H1 (cell line): ENCODE data around the gene KSR2. TPM values are rescaled to one million over a fixed set of nuclear protein-coding genes. Genes with fewer than 3 reads are reported as not detected.

Source experiments
- CTCF ChIA-PET: fragments of 300-600 bp; sonication (Branson Sonifier 250); formaldehyde crosslinking; loops from one replicate; lab custom pipeline; 2021; ENCODE audit not compliant: partially characterized antibody; lab: Charles Lee
- POLR2A ChIA-PET: fragments of 300-600 bp; sonication (Branson Sonifier 250); formaldehyde crosslinking; loops from one replicate; lab custom pipeline; 2021; ENCODE audit warnings: inconsistent platforms; ENCODE audit not compliant: partially characterized antibody; lab: Charles Lee
- DNase-seq, 2 experiments: peaks; one replicate each; pipeline versions ENCODE4 v3.0.0 to v3.0.0-alpha.2; 2010 to 2022; ENCODE audit warnings: low spot score in 2 of 2, low read depth in 1 of 2, mixed read lengths in 1 of 2
- FAIRE-seq: peaks from 2 replicates; lab custom pipeline; 2011; peaks lifted over from hg19 to GRCh38; lab: Jason Lieb, UNC
- H2AFZ ChIP-seq: 2 replicates; pipeline ENCODE4 v1.8.1; 2012; ENCODE audit warnings: low read length, inconsistent platforms
- H2AK5ac ChIP-seq: 2 replicates; pipeline ENCODE4 v1.6.1; 2013; ENCODE audit warnings: low read depth, low read length
- H2BK120ac ChIP-seq: replicated peaks from 2 replicates; pipeline ENCODE3; 2013; ENCODE audit warnings: low read depth, low read length, inconsistent platforms
- H2BK12ac ChIP-seq: 2 replicates; pipeline ENCODE4 v1.6.1; 2013; ENCODE audit warnings: low read depth, low read length
- H2BK15ac ChIP-seq: 2 replicates; pipeline ENCODE4 v1.6.1; 2013; ENCODE audit warnings: low read length
- H2BK20ac ChIP-seq: 2 replicates; pipeline ENCODE4 v1.6.1; 2013; ENCODE audit warnings: low read length
- H2BK5ac ChIP-seq: 2 replicates; pipeline ENCODE4 v1.6.1; 2013; ENCODE audit warnings: low read depth, low read length
- H3K14ac ChIP-seq: 2 replicates; pipeline ENCODE4 v1.6.1; 2013; ENCODE audit warnings: inconsistent platforms; ENCODE audit not compliant: insufficient read length
- H3K18ac ChIP-seq: 2 replicates; pipeline ENCODE4 v1.6.1; 2013; ENCODE audit warnings: low read length; ENCODE audit errors: extremely low read depth
- H3K23ac ChIP-seq: 2 replicates; pipeline ENCODE4 v1.6.1; 2013; ENCODE audit warnings: inconsistent platforms; ENCODE audit not compliant: insufficient read length
- H3K23me2 ChIP-seq: 2 replicates; pipeline ENCODE4 v1.6.1; 2013; ENCODE audit warnings: low read depth, low read length
- H3K27ac ChIP-seq: 2 replicates; pipeline ENCODE4 v1.6.1; 2011; ENCODE audit warnings: low read depth, low read length, inconsistent platforms
- H3K27me3 ChIP-seq, 4 experiments: replicated peaks in 1 of 4; 1 replicate in 1 of 4; 2 replicates in 3 of 4; pipeline versions ENCODE4 v1.6.1 to v1.8.1; 2011 to 2013; ENCODE audit warnings: low read length in 3 of 4, mild to moderate bottlenecking in 3 of 4, inconsistent platforms in 2 of 4, mixed read lengths in 2 of 4, moderate library complexity in 1 of 4; ENCODE audit not compliant: control insufficient read depth in 3 of 4, insufficient read depth in 3 of 4; ENCODE audit errors: extremely low read depth in 1 of 4
- H3K36me3 ChIP-seq, 4 experiments: 2 replicates each; pipeline versions ENCODE4 v1.6.1 to v1.8.1; 2011 to 2013; ENCODE audit warnings: mild to moderate bottlenecking in 4 of 4, low read length in 3 of 4, moderate library complexity in 2 of 4, control low read depth in 1 of 4, inconsistent platforms in 1 of 4; ENCODE audit not compliant: insufficient read depth in 4 of 4, control insufficient read depth in 2 of 4
- H3K4ac ChIP-seq: replicated peaks from 2 replicates; pipeline ENCODE3; 2013; ENCODE audit warnings: low read length, low read depth, mixed read lengths, inconsistent platforms; ENCODE audit not compliant: insufficient read length
- H3K4me1 ChIP-seq, 4 experiments: replicated peaks in 1 of 4; 1 replicate in 1 of 4; 2 replicates in 3 of 4; pipeline versions ENCODE4 v1.6.1 to v1.8.1; 2011 to 2013; ENCODE audit warnings: low read length in 3 of 4, inconsistent platforms in 2 of 4, mixed read lengths in 1 of 4; ENCODE audit not compliant: insufficient read depth in 4 of 4, control insufficient read depth in 3 of 4
- H3K4me2 ChIP-seq, 2 experiments: 2 replicates each; pipeline versions ENCODE4 v1.6.1 to v1.8.1; 2011 to 2013; ENCODE audit warnings: low read depth in 2 of 2, low read length in 2 of 2, control low read depth in 1 of 2, inconsistent platforms in 1 of 2, mild to moderate bottlenecking in 1 of 2; ENCODE audit not compliant: insufficient read depth in 1 of 2
- H3K4me3 ChIP-seq, 4 experiments: fragments of 200-600, 300-600 bp in 1 of 4; sonication (generic), shearing (Covaris generic), sonication (Bioruptor Twin) in 1 of 4; 2 replicates each; pipeline versions ENCODE4 v1.5.1 to v1.8.1; 2011 to 2016; ENCODE audit warnings: low read length in 4 of 4, low read depth in 3 of 4, control low read depth in 2 of 4, inconsistent platforms in 2 of 4, mild to moderate bottlenecking in 2 of 4, mixed read lengths in 1 of 4, moderate library complexity in 1 of 4; ENCODE audit not compliant: insufficient read depth in 2 of 4; ENCODE audit errors: extremely low read depth in 1 of 4
- H3K56ac ChIP-seq: replicated peaks from 2 replicates; pipeline ENCODE3; 2013; ENCODE audit warnings: low read depth, mild to moderate bottlenecking, mixed read lengths, low read length, inconsistent platforms; ENCODE audit not compliant: insufficient read length
- H3K79me1 ChIP-seq: 2 replicates; pipeline ENCODE4 v1.6.1; 2013; ENCODE audit warnings: low read depth, low read length, control low read depth
- H3K79me2 ChIP-seq, 2 experiments: 2 replicates each; pipeline versions ENCODE4 v1.6.1 to v1.8.1; 2012 to 2013; ENCODE audit warnings: low read length in 2 of 2, mild to moderate bottlenecking in 2 of 2, inconsistent platforms in 1 of 2; ENCODE audit not compliant: insufficient read depth in 2 of 2, control insufficient read depth in 1 of 2
- H3K9ac ChIP-seq, 4 experiments: replicated peaks in 1 of 4; 1 replicate in 1 of 4; 2 replicates in 3 of 4; pipeline versions ENCODE4 v1.6.1 to v1.8.1; 2011 to 2013; ENCODE audit warnings: low read depth in 3 of 4, low read length in 3 of 4, control low read depth in 2 of 4, mild to moderate bottlenecking in 2 of 4, moderate library complexity in 2 of 4, inconsistent platforms in 1 of 4; ENCODE audit errors: extremely low read depth in 1 of 4
- H3K9me3 ChIP-seq, 2 experiments: 2 replicates each; pipeline versions ENCODE4 v1.6.1 to v1.8.1; 2012 to 2013; ENCODE audit warnings: mild to moderate bottlenecking in 2 of 2, moderate library complexity in 2 of 2, control low read depth in 1 of 2, inconsistent platforms in 1 of 2, low read depth in 1 of 2, low read length in 1 of 2, mixed read lengths in 1 of 2; ENCODE audit not compliant: insufficient read depth in 2 of 2
- H4K20me1 ChIP-seq, 2 experiments: replicated peaks in 1 of 2; 2 replicates each; pipeline versions ENCODE3 to v1.8.1; 2011 to 2013; ENCODE audit warnings: inconsistent platforms in 2 of 2, low read length in 2 of 2, mild to moderate bottlenecking in 1 of 2; ENCODE audit not compliant: insufficient read depth in 2 of 2, control insufficient read depth in 1 of 2
- H4K5ac ChIP-seq: 2 replicates; pipeline ENCODE4 v1.6.1; 2013; ENCODE audit warnings: low read length, low read depth, mixed read lengths, inconsistent platforms; ENCODE audit not compliant: insufficient read length
- H4K8ac ChIP-seq: 2 replicates; pipeline ENCODE4 v1.8.0; 2013; ENCODE audit warnings: mild to moderate bottlenecking, moderate library complexity, low read length, inconsistent platforms; ENCODE audit not compliant: insufficient read depth; ENCODE audit errors: extremely low read depth
- H4K91ac ChIP-seq: replicated peaks from 2 replicates; pipeline ENCODE3; 2013; ENCODE audit warnings: low read length, mixed read lengths, inconsistent platforms; ENCODE audit not compliant: insufficient read length
- ASH2L ChIP-seq: fragments of 200-600, 300-600 bp; sonication (generic); IDR thresholded peaks from one replicate; pipeline ENCODE4 v1.7.1; 2017; ENCODE audit warnings: low read length
- ATF3 ChIP-seq: IDR thresholded peaks from 2 replicates; pipeline ENCODE4 v1.6.1; 2011; ENCODE audit warnings: low read depth, mild to moderate bottlenecking, low read length; ENCODE audit not compliant: insufficient read depth
- CHD1 ChIP-seq: IDR thresholded peaks from 2 replicates; pipeline ENCODE4 v1.6.1; 2012; ENCODE audit warnings: low read depth, low read length, improper control_type of control experiment
- EGR1 ChIP-seq: IDR thresholded peaks from 2 replicates; pipeline ENCODE4 v1.6.1; 2011; ENCODE audit warnings: low read depth, low read length, borderline replicate concordance
- GABPA ChIP-seq: IDR thresholded peaks from 2 replicates; pipeline ENCODE4 v1.6.1; 2011; ENCODE audit warnings: mild to moderate bottlenecking, low read length, moderate library complexity, borderline replicate concordance; ENCODE audit not compliant: insufficient read depth
- HDAC2 ChIP-seq, 2 experiments: fragments of 300-600 bp in 1 of 2; sonication (generic) in 1 of 2; IDR thresholded peaks; 2 replicates each; pipeline ENCODE4 v1.6.1; 2011 to 2012; ENCODE audit warnings: low read depth in 2 of 2, low read length in 2 of 2, mild to moderate bottlenecking in 2 of 2, moderate library complexity in 2 of 2, borderline replicate concordance in 1 of 2, inconsistent platforms in 1 of 2
- MAX ChIP-seq: IDR thresholded peaks from 2 replicates; pipeline ENCODE4 v1.6.1; 2012; ENCODE audit warnings: inconsistent platforms
- PHF8 ChIP-seq: fragments of 200-600 bp; sonication (generic); conservative IDR thresholded peaks from 2 replicates; pipeline ENCODE4 v1.7.1; 2012; ENCODE audit warnings: low read depth, mild to moderate bottlenecking, inconsistent platforms, low read length, moderate library complexity
- SIRT6 ChIP-seq: IDR thresholded peaks from one replicate; pipeline ENCODE4 v1.7.1; 2012; ENCODE audit warnings: low read length, inconsistent platforms
- SP4 ChIP-seq: IDR thresholded peaks from 2 replicates; pipeline ENCODE4 v1.6.1; 2012; ENCODE audit warnings: low read length, inconsistent platforms
- TAF1 ChIP-seq: IDR thresholded peaks from 2 replicates; pipeline ENCODE4 v1.6.1; 2011; ENCODE audit warnings: mild to moderate bottlenecking, low read depth, low read length
- YY1 ChIP-seq: IDR thresholded peaks from 2 replicates; pipeline ENCODE4 v1.6.1; 2011; ENCODE audit warnings: low read depth, mild to moderate bottlenecking, low read length
- ZNF274 ChIP-seq: IDR thresholded peaks from 2 replicates; pipeline ENCODE4 v1.7.0; 2012; ENCODE audit warnings: low read length, borderline replicate concordance; ENCODE audit errors: extremely low read depth
- WGBS, 2 experiments: shearing (Covaris generic) in 1 of 2; methylation state at CpG; one replicate each; pipeline versions ENCODE4 v1.1.6 to v1.1.7; 2013 to 2015; ENCODE audit warnings: low lambda C conversion rate in 2 of 2, mixed read lengths in 2 of 2, inconsistent platforms in 1 of 2, low coverage in 1 of 2, missing lambda C conversion rate in 1 of 2; ENCODE audit not compliant: insufficient replicate concordance in 2 of 2, insufficient coverage in 1 of 2, insufficient read length in 1 of 2; ENCODE audit errors: extremely low coverage in 1 of 2, missing lambda C conversion rate in 1 of 2; 5-methylcytosine and 5-hydroxymethylcytosine counted together
- polyA plus RNA-seq, 7 experiments: library from polyadenylated mRNA; depleted of rRNA in 3 of 7; stranded (reverse) in 5 of 7; unstranded in 2 of 7; fragments of >200 nt in 5 of 7; fragments of 200-250 nt in 2 of 7; gene quantifications; 1 replicate in 5 of 7; 2 replicates in 1 of 7; 4 replicates in 1 of 7; pipeline versions ENCODE4 v1.2.1 to v1.2.3, GENCODE V29; 2011 to 2013; ENCODE audit warnings: missing spikeins in 2 of 7, mixed read lengths in 2 of 7
- total RNA-seq: library from RNA; stranded (reverse); fragmentation: NEBNext Ultra II Directional; extraction: Animal tissue kit (Norgen Biotek cat#: 25700); gene quantifications from 2 replicates; pipeline ENCODE4 v1.2.1, GENCODE V29; 2021

The KSR2 gene
- total and polyA plus RNA-seq, 2 of the 8 experiments (the other 6 are each of a cell fraction or from before 2014, with no cell fraction given) = 0.74 to 2.2 TPM

GRCh38 chr12:117404940-117405339, 563.9 kb downstream of the KSR2 start:
- peaks cover 0 to 6% of the 10 kb centered on the region in 2 experiments; a peak in 1 of 4 replicates for H3K9me3 ChIP-seq
- no peak overlapping the region for H3K56ac ChIP-seq
- no peaks in the 10 kb centered on the region for H3K79me1 ChIP-seq
- H3K27ac ChIP-seq = no peak overlapping the region
- 79% methylated on average over 7 of the region's 7 CpGs; no CpG with 5 or more reads in 1 of the 2 experiments for WGBS, 2 experiments
- H3K4ac ChIP-seq = no peak overlapping the region
- H2BK12ac ChIP-seq = no peak overlapping the region
- peaks cover 0 to 11% (median 4%) of the 10 kb centered on the region in 4 experiments; a peak in 5 of 7 replicates for H3K4me1 ChIP-seq
- no peak overlapping the region for H3K9ac ChIP-seq
- H3K23me2 ChIP-seq = peaks cover 6% of the 10 kb centered on the region; the same call in 1 of the 2 replicates
- no peak overlapping the region for H2BK20ac ChIP-seq
- H3K4me2 ChIP-seq = no peak overlapping the region
- DNase-seq (no peak), FAIRE-seq (no peak)
- no peak overlapping the region for H2BK15ac ChIP-seq
- H4K5ac ChIP-seq = no peak overlapping the region
- H2BK5ac ChIP-seq = no peak overlapping the region
- H4K20me1 ChIP-seq = no peaks in the 10 kb centered on the region
- H2AK5ac ChIP-seq = no peak overlapping the region; the same call in 1 of the 2 replicates
- CTCF ChIA-PET = interaction anchor here (0.6 to 3.1 kb wide), 8 partner anchors 10 to 452 kb away, joined by 3 to 22 read pairs (median 3); no protein-coding TSS in a partner anchor
- no peak overlapping the region for H3K23ac ChIP-seq
- H4K8ac ChIP-seq = no peak overlapping the region
- H4K91ac ChIP-seq = no peak overlapping the region
- no peak overlapping the region for H3K4me3 ChIP-seq
- H3K79me2 ChIP-seq = no peaks in the 10 kb centered on the region
- no peak overlapping the region for H2BK120ac ChIP-seq
- no peak overlapping the region for H2AFZ ChIP-seq
- no peaks in the 10 kb centered on the region for H3K36me3 ChIP-seq
- POLR2A ChIA-PET = no interaction called here
- H3K14ac ChIP-seq = no peak overlapping the region
- no peak overlapping the region for H3K18ac ChIP-seq
- no peaks in the 10 kb centered on the region for H3K27me3 ChIP-seq
- TF ChIP-seq SIRT6 = no peak
- no peak for TF ChIP-seq GABPA
- TF ChIP-seq EGR1 = no peak
- no peak for TF ChIP-seq PHF8
- no peak for TF ChIP-seq ASH2L
- no peak for TF ChIP-seq ZNF274
- TF ChIP-seq YY1 = no peak
- TF ChIP-seq HDAC2 (IDR thresholded peaks at IDR 0.05; ENCODE audit: borderline replicate concordance in 1 of 2, low read depth in 2 of 2, low read length in 2 of 2) = no peak
- TF ChIP-seq CHD1 = no peak
- no peak for TF ChIP-seq SP4
- TF ChIP-seq MAX = no peak
- no peak for TF ChIP-seq TAF1
- TF ChIP-seq ATF3 = no peak
